ENCODE results near the gene POR. TPM values are rescaled to one million over a fixed set of nuclear protein-coding genes. Genes with fewer than 3 reads are reported as not detected.
"Not testable (repeated sequence)": the region's sequence is repeated elsewhere in the genome, so short reads cannot be mapped to it uniquely, and the experiment has no call there.

The POR gene
- polyA plus RNA-seq, 3 donors = 52.9 to 82.2 (median 66.5) TPM

- no peak for DNase-seq (ENCODE audit: extremely low read depth in 1 of 11, low read depth in 9 of 11, low spot score in 4 of 11)
Observed at GRCh38 chr7:75879771-75880184, 35.2 kb upstream of the POR start.

GRCh38 chr7:75880242-75880641 lies 34.7 kb upstream of the POR start:
- no peak for DNase-seq (ENCODE audit: extremely low read depth in 1 of 11, low read depth in 9 of 11, low spot score in 4 of 11)

DNA sequence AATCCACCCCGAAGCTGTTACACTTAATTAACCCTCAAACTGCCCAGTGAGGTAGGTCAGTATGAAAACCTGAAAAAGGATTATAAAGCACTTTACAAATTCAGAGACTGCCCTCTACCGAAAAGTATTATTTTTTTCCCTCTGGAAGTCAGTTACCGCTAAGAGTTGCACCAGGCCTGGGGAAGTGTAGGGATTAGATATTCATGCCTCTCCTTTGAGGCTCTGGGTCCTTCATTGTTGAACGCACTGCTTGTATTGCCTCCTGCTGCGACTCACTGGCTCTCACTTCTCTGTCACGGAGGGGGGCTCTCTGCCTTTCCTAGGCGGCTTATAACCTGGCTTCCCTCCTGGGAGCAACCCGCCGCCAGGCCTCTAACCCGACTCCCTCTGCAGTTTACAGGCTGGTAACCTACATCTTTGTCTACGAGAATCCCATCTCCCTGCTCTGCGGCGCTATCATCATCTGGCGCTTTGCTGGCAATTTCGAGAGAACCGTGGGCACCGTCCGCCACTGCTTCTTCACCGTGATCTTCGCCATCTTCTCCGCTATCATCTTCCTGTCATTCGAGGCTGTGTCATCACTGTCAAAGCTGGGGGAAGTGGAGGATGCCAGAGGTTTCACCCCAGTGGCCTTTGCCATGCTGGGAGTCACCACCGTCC lies 33.4 kb upstream of the POR start:
- DNase-seq (ENCODE audit: extremely low read depth in 1 of 11, low read depth in 9 of 11, low spot score in 4 of 11) = no peak

- DNase-seq (ENCODE audit: extremely low read depth in 1 of 11, low read depth in 9 of 11, low spot score in 4 of 11) = not testable (repeated sequence)
Observed at GRCh38 chr7:75883265-75883824, 31.6 kb upstream of the POR start.

- DNase-seq (ENCODE audit: extremely low read depth in 1 of 11, low read depth in 9 of 11, low spot score in 4 of 11) = no peak
Observed at GRCh38 chr7:75884476-75884875, 30.5 kb upstream of the POR start.

DNA sequence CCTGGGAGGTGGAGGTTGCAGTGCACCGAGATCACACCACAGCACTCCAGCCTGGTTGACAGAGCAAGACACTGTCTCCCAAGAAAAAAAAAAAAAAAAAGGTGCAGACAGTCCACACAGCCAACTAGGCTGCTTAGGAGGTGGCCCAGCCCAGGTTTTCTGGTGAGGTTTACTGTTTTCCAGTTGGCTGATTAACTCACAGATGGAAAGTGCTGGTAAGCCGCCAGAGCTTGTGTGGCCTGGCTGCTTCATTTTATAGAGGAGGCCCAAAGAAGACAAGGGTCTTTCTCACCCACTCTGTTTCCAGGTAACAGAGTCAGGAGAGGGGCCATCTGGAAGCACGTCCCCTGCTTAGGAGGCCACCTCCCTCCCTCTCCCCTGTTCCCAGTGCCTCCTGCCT lies 29.9 kb upstream of the POR start:
- DNase-seq (ENCODE audit: extremely low read depth in 1 of 11, low read depth in 9 of 11, low spot score in 4 of 11) = no peak

DNA sequence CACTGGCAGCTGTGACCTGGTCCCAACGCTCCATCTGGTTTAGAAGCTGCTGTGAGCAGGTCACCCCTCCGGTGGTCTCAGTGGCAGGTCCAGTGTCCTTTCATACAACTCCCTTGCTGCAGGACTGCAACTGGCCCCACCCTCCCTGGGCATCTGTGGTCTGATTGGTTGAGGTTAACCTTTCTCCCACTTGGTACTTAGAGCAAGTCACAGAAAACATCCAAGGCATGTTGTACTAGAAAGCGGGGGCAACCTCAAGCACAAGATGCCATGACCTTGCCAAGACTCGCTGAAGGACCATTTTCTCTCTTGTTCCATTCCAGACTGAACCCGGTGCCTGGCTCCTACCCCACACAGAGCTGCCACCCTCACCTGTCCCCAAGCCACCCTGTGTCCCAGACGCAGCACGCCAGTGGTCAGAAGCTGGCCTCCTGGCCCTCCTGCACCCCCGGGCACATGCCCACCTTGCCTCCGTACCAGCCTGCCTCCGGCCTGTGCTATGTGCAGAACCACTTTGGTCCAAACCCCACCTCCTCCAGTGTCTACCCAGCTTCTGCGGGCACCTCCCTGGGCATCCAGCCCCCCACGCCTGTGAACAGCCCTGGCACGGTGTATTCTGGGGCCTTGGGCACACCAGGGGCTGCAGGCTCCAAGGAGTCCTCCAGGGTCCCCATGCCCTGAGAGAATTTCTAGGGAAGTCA lies 27.1 kb upstream of the POR start:
- DNase-seq (ENCODE audit: extremely low read depth in 1 of 11, low read depth in 9 of 11, low spot score in 4 of 11) = no peak

DNA sequence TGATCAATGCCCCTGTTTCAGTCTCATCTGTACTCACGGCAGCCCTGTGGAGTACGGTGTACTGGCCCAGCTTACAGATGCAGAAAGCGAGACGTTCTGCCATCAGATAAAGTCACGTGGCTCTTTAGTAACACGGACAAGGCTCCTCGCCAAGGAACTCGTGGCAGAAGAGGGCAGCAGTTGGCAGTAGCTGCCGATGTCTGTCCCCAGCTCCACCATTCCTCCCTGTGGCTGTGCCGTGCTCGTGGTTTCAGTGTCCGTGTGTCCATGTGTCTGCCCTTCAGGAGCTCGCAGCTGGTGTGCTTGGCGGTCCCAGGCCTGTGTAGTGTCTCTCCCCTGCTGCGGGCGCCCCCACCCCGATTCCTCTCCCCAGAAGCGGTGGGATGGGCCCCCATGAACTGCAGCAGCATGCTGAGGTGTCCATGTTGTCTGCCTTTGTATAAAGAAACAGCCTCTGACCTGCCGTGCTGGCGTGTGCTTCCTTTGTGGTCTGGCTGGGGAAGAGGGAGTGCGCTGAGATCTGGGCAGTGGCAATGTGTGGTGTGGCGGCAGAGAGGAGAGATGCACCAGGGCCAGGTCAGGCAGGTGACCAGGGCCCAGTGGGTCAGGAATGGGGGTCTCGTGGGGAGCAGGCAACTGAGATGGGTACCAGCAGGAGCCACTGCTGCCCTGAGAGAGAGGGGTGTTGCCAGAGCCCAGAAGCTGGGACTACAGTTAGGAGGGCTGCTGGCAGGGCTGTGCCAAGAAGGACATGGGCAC lies 26.3 kb upstream of the POR start:
- no peak for DNase-seq (ENCODE audit: extremely low read depth in 1 of 11, low read depth in 9 of 11, low spot score in 4 of 11)

- no peak for DNase-seq (ENCODE audit: extremely low read depth in 1 of 11, low read depth in 9 of 11, low spot score in 4 of 11)
Observed at GRCh38 chr7:75889223-75889825, 25.6 kb upstream of the POR start.

DNA sequence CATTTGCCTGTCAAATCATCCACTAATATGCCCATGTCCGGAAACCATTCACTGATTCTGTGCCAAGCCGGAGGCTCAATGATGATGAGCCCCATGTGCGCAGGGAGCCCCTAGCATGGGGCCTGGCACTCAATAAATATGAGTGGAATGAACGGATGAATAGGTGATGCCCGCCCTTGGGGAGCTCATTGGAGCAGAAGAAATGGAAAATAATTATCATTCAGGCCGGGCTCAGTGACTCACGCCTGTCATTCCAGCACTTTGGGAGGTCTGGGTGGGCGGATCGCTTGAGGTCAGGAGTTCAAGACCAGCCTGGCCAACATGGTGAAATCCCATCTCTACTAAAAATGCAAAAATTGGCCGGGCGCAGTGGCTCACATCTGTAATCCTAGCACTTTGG lies 25.1 kb upstream of the POR start:
- no peak for DNase-seq (ENCODE audit: extremely low read depth in 1 of 11, low read depth in 9 of 11, low spot score in 4 of 11)

GRCh38 chr7:75891237-75891636 lies 23.7 kb upstream of the POR start:
- not testable (repeated sequence) for DNase-seq (ENCODE audit: extremely low read depth in 1 of 11, low read depth in 9 of 11, low spot score in 4 of 11)

DNA sequence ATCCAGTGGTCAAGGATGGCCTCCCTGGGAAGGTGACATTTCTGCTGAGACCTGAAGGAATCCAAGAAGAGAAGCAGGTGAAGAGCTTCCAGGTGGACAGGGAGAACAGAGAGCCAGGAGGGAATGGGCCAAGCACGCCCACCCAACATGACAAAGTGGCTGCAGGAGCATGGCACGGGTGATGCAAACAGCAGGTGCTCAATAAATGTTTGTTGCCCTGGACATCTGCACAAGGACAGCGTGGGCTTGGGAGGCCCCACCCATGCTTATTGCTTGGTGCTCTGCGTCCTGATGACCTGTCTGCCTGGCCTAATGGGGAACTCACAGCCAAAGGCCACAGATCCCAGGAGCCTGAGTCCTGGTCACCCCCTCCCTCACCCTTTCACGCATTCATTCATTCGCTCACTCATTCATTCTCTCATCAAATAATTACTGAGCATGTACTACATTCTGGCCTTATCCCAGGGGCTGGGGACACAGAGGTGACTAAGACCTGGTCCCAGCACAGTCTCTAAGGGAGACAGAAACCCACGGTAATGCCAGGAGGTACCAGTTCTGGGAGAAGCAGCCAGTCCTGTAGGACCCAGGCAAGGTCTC lies 23.0 kb upstream of the POR start:
- no peak for DNase-seq (ENCODE audit: extremely low read depth in 1 of 11, low read depth in 9 of 11, low spot score in 4 of 11)

DNA sequence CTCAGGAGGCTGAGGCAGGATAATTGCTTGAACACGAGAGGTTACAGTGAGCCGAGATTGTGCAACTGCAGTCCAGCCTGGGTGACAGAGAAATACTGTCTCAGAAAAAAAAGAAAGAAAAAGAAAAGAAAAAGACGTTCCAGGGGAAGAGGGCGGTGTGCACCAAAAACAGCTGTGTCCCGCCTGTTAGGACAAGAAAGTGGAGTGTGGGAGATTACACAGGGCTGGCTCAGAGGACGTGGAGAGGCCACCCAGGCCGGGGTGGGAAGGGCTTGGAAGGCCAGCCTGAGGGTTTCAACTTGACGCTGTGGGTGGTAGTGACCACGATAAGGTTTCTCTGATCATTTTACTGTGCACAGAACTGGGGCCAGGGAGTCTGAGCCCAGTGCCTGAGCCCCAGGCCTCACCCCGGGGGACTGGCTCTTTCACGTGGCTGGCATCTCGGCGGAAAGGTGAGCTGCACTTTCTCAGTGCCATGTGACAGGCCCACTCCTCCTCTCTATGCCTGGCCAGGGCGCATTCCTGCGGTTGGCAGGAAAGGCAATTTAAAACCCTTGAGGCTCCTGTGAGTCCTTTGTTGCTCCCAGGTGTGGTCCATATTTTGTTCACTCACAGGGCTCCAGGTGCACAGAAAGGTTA lies 22.2 kb upstream of the POR start:
- DNase-seq (ENCODE audit: extremely low read depth in 1 of 11, low read depth in 9 of 11, low spot score in 4 of 11) = no peak

DNA sequence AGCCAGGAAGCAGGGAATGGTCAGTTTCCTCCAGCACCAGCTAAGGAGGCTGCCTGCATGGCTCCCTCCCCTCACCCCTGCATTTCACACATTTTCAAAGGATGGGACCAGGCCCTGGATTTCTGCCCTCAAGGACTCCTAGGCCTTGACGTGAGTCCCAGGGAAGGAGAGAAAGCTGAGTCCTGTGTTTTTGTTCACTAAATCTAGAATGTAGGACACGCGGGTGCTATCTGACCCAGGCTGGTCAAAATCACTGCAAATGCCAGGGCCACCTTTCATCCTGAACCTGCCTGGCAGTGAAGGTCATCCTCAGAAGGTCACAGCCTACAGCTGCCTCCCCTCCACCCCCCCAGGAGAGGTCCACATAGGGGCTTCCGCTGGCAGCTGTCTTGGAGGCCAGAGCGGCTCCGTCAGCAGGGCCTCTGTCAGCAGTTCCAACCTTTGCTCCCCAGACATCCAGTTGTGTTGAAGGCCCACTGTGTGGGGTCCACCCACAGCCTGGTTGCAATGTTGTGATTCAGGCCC lies 18.1 kb upstream of the POR start:
- DNase-seq (ENCODE audit: extremely low read depth in 1 of 11, low read depth in 9 of 11, low spot score in 4 of 11) = no peak

- no peak for DNase-seq (ENCODE audit: extremely low read depth in 1 of 11, low read depth in 9 of 11, low spot score in 4 of 11)
Observed at GRCh38 chr7:75900617-75901315, 14.2 kb upstream of the POR start.

DNA sequence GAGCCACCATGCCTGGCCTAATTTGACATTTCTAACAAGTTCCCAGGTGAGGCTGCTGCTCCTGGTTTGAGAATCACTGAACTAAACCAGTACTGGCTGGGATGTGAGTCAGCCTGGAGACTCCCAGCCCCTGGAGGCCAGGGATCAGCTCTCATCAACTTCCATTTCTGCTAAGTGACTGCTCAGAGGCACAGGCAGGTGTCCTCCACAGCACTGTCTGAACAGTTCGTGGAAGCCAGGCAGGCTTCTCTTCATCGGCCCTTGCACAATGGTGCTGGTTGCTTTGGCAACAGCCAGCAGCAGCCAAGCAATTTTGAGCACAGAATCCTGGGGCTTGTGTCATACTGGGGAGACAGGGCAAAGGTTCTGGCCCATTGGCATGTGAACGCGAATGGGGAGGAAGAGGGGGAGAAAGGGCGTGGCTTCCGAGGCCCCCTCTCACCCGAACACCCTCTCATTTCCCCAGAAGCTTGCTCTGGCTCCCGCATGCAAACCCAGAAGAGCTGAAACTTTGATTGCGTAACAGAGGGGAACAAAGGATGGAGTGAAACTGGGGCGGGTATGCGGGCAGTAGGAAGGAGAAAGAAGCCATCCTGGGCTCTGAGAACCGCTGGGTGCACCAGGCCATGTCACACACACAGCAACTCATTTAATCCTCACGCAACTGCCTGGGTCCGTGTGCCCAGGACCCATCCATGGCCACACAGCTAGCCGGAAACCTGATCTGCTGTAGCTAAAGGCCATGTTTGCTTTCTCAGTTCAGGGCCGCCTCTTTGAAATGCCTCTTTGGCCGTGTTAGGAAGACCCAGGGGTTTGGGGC lies 9.0 kb upstream of the POR start:
- DNase-seq (ENCODE audit: extremely low read depth in 1 of 11, low read depth in 9 of 11, low spot score in 4 of 11) = peak in 1 of 11 donors; percentile 12

All from renal cortex interstitium (tissue), 11 donors.